ENCODE data around the gene FAM13A. TPM values are rescaled to one million over a fixed set of nuclear protein-coding genes. Genes with fewer than 3 reads are reported as not detected.

FAM13A gene
- total RNA-seq, 3 donors from 2014 or later: 55.7 to 170 (median 118) TPM

DNA sequence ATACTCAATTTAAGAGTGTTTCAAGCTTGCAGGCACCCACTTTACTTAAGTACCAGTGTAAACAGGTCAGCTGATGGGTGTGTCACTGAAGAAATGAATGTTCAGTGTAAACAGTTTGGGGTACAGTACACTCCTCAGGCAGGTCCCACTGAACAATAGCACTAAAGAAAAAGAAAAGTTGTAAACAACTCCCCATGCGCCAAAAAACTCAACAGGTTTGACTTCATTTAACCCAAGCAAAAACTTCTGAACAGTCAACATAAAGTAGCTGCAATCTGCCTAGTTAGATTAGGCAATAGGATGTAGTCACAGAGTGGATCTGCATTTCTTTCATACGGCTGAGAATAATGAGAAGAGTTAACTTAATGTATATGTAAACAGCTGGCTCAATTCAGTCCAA is 93.2 kb downstream of the FAM13A start:
- Histone ChIP-seq H3K27ac (peak overlapping the region in 1 of 2 donors; percentile 76), H3K36me3 (no peaks in the 10 kb centered on the region), H3K27me3 (no peaks in the 10 kb centered on the region), H3K4me3 (no peak overlapping the region), H3K4me1 (no peaks in the 10 kb centered on the region), H3K9me3 (no peaks in the 10 kb centered on the region)
- no peak for DNase-seq (ENCODE audit: low spot score in 2 of 2)
- intact Hi-C loops (cut with DNase I; ENCODE audit: low total_unique reads): no loop called here
- TF ChIP-seq, protein P1, sequence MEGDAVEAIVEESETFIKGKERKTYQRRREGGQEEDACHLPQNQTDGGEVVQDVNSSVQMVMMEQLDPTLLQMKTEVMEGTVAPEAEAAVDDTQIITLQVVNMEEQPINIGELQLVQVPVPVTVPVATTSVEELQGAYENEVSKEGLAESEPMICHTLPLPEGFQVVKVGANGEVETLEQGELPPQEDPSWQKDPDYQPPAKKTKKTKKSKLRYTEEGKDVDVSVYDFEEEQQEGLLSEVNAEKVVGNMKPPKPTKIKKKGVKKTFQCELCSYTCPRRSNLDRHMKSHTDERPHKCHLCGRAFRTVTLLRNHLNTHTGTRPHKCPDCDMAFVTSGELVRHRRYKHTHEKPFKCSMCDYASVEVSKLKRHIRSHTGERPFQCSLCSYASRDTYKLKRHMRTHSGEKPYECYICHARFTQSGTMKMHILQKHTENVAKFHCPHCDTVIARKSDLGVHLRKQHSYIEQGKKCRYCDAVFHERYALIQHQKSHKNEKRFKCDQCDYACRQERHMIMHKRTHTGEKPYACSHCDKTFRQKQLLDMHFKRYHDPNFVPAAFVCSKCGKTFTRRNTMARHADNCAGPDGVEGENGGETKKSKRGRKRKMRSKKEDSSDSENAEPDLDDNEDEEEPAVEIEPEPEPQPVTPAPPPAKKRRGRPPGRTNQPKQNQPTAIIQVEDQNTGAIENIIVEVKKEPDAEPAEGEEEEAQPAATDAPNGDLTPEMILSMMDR (IDR thresholded peaks at IDR 0.05): no peak
- TF ChIP-seq POLR2A (IDR thresholded peaks at IDR 0.05) (no peak), POLR2AphosphoS5 (IDR thresholded peaks at IDR 0.05) (no peak)

DNA sequence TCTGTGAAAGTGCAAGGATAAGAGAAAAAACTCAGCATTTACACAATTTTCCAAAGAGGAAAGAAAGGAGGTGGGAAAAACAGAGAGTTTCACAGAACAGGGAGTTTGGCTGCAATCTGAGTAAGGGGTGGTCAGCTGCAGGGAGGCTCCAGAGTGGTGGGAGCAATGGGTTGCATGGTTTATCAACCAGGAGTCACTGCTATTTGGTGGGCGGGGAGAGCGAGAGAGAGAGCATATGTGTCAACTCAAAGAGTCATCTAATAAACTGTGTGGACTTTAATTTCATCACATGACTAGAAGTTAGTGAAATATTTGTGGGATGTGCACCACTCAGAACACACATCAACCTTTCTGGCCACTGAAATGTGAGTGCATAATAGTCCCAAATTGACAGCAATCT is 94.6 kb downstream of the FAM13A start:
- intact Hi-C loops (cut with DNase I; ENCODE audit: low total_unique reads): no loop called here
- Histone ChIP-seq H3K4me1 (no peaks in the 10 kb centered on the region), H3K36me3 (no peaks in the 10 kb centered on the region), H3K4me3 (no peak overlapping the region), H3K27me3 (no peaks in the 10 kb centered on the region), H3K27ac (no peak overlapping the region), H3K9me3 (no peaks in the 10 kb centered on the region)
- TF ChIP-seq, protein P1 (IDR thresholded peaks at IDR 0.05): no peak
- TF ChIP-seq POLR2AphosphoS5 (IDR thresholded peaks at IDR 0.05) (no peak), POLR2A (IDR thresholded peaks at IDR 0.05) (no peak)
- DNase-seq (ENCODE audit: low spot score in 2 of 2): no peak

DNA sequence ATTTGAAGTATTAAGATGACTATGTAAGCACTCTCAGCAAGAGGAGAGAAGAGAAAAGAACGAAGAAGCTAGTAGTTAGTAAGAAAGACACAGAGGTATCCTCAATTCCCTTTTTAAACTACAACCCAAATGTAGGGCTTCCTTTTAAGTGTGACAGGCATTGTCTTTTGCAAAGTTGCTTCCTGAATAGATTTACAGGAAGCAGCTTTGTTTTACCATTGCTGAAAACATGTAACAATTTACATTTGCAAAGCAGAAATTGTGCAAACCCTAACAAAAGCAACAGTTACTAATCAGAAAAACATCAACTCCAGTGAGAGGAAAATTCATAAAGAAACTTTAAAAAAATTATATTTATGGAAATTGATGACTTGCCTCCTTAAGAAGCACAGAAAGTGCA is 96.4 kb downstream of the FAM13A start:
- no peak for DNase-seq (ENCODE audit: low spot score in 2 of 2)
- Histone ChIP-seq H3K9me3 (no peaks in the 10 kb centered on the region), H3K27ac (no peak overlapping the region), H3K27me3 (no peaks in the 10 kb centered on the region), H3K36me3 (no peaks in the 10 kb centered on the region), H3K4me1 (no peaks in the 10 kb centered on the region), H3K4me3 (no peak overlapping the region)
- TF ChIP-seq POLR2AphosphoS5 (IDR thresholded peaks at IDR 0.05) (no peak), POLR2A (IDR thresholded peaks at IDR 0.05) (no peak)
- TF ChIP-seq, protein P1 (IDR thresholded peaks at IDR 0.05): no peak
- intact Hi-C loops (cut with DNase I; ENCODE audit: low total_unique reads): no loop called here

DNA sequence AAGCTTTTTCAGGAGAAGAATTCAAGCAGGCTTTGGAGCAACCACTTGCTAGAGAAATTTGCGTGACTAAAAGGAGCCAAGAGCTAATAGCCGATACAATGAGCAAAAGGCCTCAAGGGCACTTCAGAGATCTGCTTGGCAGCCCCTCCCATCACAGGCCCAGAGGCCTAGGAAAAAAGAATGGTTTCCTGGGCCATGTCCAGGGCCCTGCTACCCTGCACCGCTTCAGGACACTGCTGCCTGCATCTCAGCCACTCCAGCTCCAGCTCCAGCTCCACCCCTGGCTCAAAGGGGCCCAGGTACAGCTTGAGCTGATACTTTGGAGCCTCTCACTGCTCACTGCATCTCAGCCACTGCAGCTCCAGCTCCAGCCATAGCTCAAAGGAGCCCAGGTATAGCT is 98.9 kb downstream of the FAM13A start:
- intact Hi-C loops (cut with DNase I; ENCODE audit: low total_unique reads): no loop called here
- Histone ChIP-seq H3K4me1 (no peaks in the 10 kb centered on the region), H3K27ac (peak overlapping the region; percentile 25 to 33), H3K36me3 (no peaks in the 10 kb centered on the region), H3K27me3 (no peaks in the 10 kb centered on the region), H3K9me3 (no peaks in the 10 kb centered on the region), H3K4me3 (no peak overlapping the region)
- no peak for DNase-seq (ENCODE audit: low spot score in 2 of 2)
- TF ChIP-seq POLR2AphosphoS5 (IDR thresholded peaks at IDR 0.05): no peak
- TF ChIP-seq POLR2A (IDR thresholded peaks at IDR 0.05): no peak
- TF ChIP-seq, protein P1 (IDR thresholded peaks at IDR 0.05): no peak

DNA sequence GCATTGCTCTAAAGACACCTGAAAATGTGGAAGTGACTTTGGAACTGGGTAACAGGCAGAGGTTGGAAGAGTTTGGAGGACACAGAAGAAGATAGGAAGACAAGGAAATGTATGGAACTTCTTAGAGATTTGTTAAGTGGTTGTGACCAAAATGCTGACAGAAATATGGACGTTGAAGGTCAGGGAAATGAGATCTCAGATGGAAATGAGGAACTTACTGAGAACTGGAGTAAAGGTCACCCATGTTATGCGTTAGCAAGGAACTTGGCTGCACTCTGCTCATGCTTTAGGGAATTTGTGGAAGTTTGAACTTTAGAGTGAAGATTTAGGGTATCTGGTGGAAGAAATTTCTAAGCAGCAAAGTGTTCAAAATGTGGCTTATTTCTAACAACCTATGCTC is 99.4 kb downstream of the FAM13A start:
- TF ChIP-seq POLR2A (IDR thresholded peaks at IDR 0.05) (no peak), POLR2AphosphoS5 (IDR thresholded peaks at IDR 0.05) (no peak)
- TF ChIP-seq, protein P1 (IDR thresholded peaks at IDR 0.05): no peak
- H3K36me3 ChIP-seq: no peaks in the 10 kb centered on the region
- no peaks in the 10 kb centered on the region for H3K9me3 ChIP-seq
- no peak for DNase-seq (ENCODE audit: low spot score in 2 of 2)
- H3K4me3 ChIP-seq: no peak overlapping the region
- intact Hi-C loops (cut with DNase I; ENCODE audit: low total_unique reads): no loop called here
- no peaks in the 10 kb centered on the region for H3K4me1 ChIP-seq
- no peak overlapping the region for H3K27ac ChIP-seq
- no peaks in the 10 kb centered on the region for H3K27me3 ChIP-seq

Data from breast epithelium (tissue), 4 donors.